GM19324 (cell line): ENCODE data around the gene KIF1B.

Experiments used
- ATAC-seq: cut with Tn5 transposase; IDR thresholded peaks from one replicate; pipeline ENCODE4 v1.9.1; 2021; ENCODE audit warnings: mild to moderate bottlenecking, moderate library complexity; ENCODE audit not compliant: unreplicated experiment, low FRiP score

Gene KIF1B

GRCh38 chr1:10209905-10210810 lies at the start of gene KIF1B:
KIF1B (plus strand) TSS chr1:10210570; CDS start chr1:10232329, 21,759 bp downstream.
- ATAC-seq, result peak; percentile 98

- ATAC-seq, result no peak
Observed at GRCh38 chr1:10160907-10161490, 49.4 kb upstream of the KIF1B start.

- ATAC-seq, result no peak
Observed at GRCh38 chr1:10161541-10162290, 48.7 kb upstream of the KIF1B start.

GRCh38 chr1:10168912-10169514 lies 41.4 kb upstream of the KIF1B start:
- no peak for ATAC-seq

GRCh38 chr1:10170239-10170574 lies 40.2 kb upstream of the KIF1B start:
- ATAC-seq, result no peak

GRCh38 chr1:10171105-10171767 lies 39.1 kb upstream of the KIF1B start:
- no peak for ATAC-seq

- ATAC-seq, result no peak
Observed at GRCh38 chr1:10171995-10172669, 38.2 kb upstream of the KIF1B start.

- no peak for ATAC-seq
Observed at GRCh38 chr1:10173582-10173981, 36.8 kb upstream of the KIF1B start.

- ATAC-seq, result no peak
Observed at GRCh38 chr1:10177876-10178275, 32.5 kb upstream of the KIF1B start.

- ATAC-seq, result no peak
Observed at GRCh38 chr1:10178597-10179405, 31.6 kb upstream of the KIF1B start.

- no peak for ATAC-seq
Observed at GRCh38 chr1:10179406-10180091, 30.8 kb upstream of the KIF1B start.

GRCh38 chr1:10181154-10181553 lies 29.2 kb upstream of the KIF1B start:
- ATAC-seq, result no peak

- no peak for ATAC-seq
Observed at GRCh38 chr1:10185759-10186158, 24.6 kb upstream of the KIF1B start.

GRCh38 chr1:10186331-10187025 lies 23.9 kb upstream of the KIF1B start:
- ATAC-seq, result no peak

- ATAC-seq, result no peak
Observed at GRCh38 chr1:10187026-10187334, 23.4 kb upstream of the KIF1B start.

GRCh38 chr1:10188133-10188650 lies 22.2 kb upstream of the KIF1B start:
- ATAC-seq, result no peak

GRCh38 chr1:10189659-10190058 lies 20.7 kb upstream of the KIF1B start:
- ATAC-seq, result no peak

- no peak for ATAC-seq
Observed at GRCh38 chr1:10192263-10192662, 18.1 kb upstream of the KIF1B start.
